H1 (cell line): ENCODE results near the gene PCDHGA1. TPM values are rescaled to one million over a fixed set of nuclear protein-coding genes. Genes with fewer than 3 reads are reported as not detected.

ENCODE experiments used
- CTCF ChIA-PET: fragments of 300-600 bp; sonication (Branson Sonifier 250); formaldehyde crosslinking; loops from one replicate; lab custom pipeline; 2021; ENCODE audit not compliant: partially characterized antibody; lab: Charles Lee
- POLR2A ChIA-PET: fragments of 300-600 bp; sonication (Branson Sonifier 250); formaldehyde crosslinking; loops from one replicate; lab custom pipeline; 2021; ENCODE audit warnings: inconsistent platforms; ENCODE audit not compliant: partially characterized antibody; lab: Charles Lee
- DNase-seq, 2 experiments: peaks; one replicate each; pipeline versions ENCODE4 v3.0.0 to v3.0.0-alpha.2; 2010 to 2022; ENCODE audit warnings: low spot score in 2 of 2, low read depth in 1 of 2, mixed read lengths in 1 of 2
- FAIRE-seq: peaks from 2 replicates; lab custom pipeline; 2011; peaks lifted over from hg19 to GRCh38; lab: Jason Lieb, UNC
- H2AFZ ChIP-seq: 2 replicates; pipeline ENCODE4 v1.8.1; 2012; ENCODE audit warnings: low read length, inconsistent platforms
- H2AK5ac ChIP-seq: 2 replicates; pipeline ENCODE4 v1.6.1; 2013; ENCODE audit warnings: low read depth, low read length
- H2BK120ac ChIP-seq: replicated peaks from 2 replicates; pipeline ENCODE3; 2013; ENCODE audit warnings: low read depth, low read length, inconsistent platforms
- H2BK12ac ChIP-seq: 2 replicates; pipeline ENCODE4 v1.6.1; 2013; ENCODE audit warnings: low read depth, low read length
- H2BK15ac ChIP-seq: 2 replicates; pipeline ENCODE4 v1.6.1; 2013; ENCODE audit warnings: low read length
- H2BK20ac ChIP-seq: 2 replicates; pipeline ENCODE4 v1.6.1; 2013; ENCODE audit warnings: low read length
- H2BK5ac ChIP-seq: 2 replicates; pipeline ENCODE4 v1.6.1; 2013; ENCODE audit warnings: low read depth, low read length
- H3K14ac ChIP-seq: 2 replicates; pipeline ENCODE4 v1.6.1; 2013; ENCODE audit warnings: inconsistent platforms; ENCODE audit not compliant: insufficient read length
- H3K18ac ChIP-seq: 2 replicates; pipeline ENCODE4 v1.6.1; 2013; ENCODE audit warnings: low read length; ENCODE audit errors: extremely low read depth
- H3K23ac ChIP-seq: 2 replicates; pipeline ENCODE4 v1.6.1; 2013; ENCODE audit warnings: inconsistent platforms; ENCODE audit not compliant: insufficient read length
- H3K23me2 ChIP-seq: 2 replicates; pipeline ENCODE4 v1.6.1; 2013; ENCODE audit warnings: low read depth, low read length
- H3K27ac ChIP-seq: 2 replicates; pipeline ENCODE4 v1.6.1; 2011; ENCODE audit warnings: low read depth, low read length, inconsistent platforms
- H3K27me3 ChIP-seq, 4 experiments: replicated peaks in 1 of 4; 1 replicate in 1 of 4; 2 replicates in 3 of 4; pipeline versions ENCODE4 v1.6.1 to v1.8.1; 2011 to 2013; ENCODE audit warnings: low read length in 3 of 4, mild to moderate bottlenecking in 3 of 4, inconsistent platforms in 2 of 4, mixed read lengths in 2 of 4, moderate library complexity in 1 of 4; ENCODE audit not compliant: control insufficient read depth in 3 of 4, insufficient read depth in 3 of 4; ENCODE audit errors: extremely low read depth in 1 of 4
- H3K36me3 ChIP-seq, 4 experiments: 2 replicates each; pipeline versions ENCODE4 v1.6.1 to v1.8.1; 2011 to 2013; ENCODE audit warnings: mild to moderate bottlenecking in 4 of 4, low read length in 3 of 4, moderate library complexity in 2 of 4, control low read depth in 1 of 4, inconsistent platforms in 1 of 4; ENCODE audit not compliant: insufficient read depth in 4 of 4, control insufficient read depth in 2 of 4
- H3K4ac ChIP-seq: replicated peaks from 2 replicates; pipeline ENCODE3; 2013; ENCODE audit warnings: low read length, low read depth, mixed read lengths, inconsistent platforms; ENCODE audit not compliant: insufficient read length
- H3K4me1 ChIP-seq, 4 experiments: replicated peaks in 1 of 4; 1 replicate in 1 of 4; 2 replicates in 3 of 4; pipeline versions ENCODE4 v1.6.1 to v1.8.1; 2011 to 2013; ENCODE audit warnings: low read length in 3 of 4, inconsistent platforms in 2 of 4, mixed read lengths in 1 of 4; ENCODE audit not compliant: insufficient read depth in 4 of 4, control insufficient read depth in 3 of 4
- H3K4me2 ChIP-seq, 2 experiments: 2 replicates each; pipeline versions ENCODE4 v1.6.1 to v1.8.1; 2011 to 2013; ENCODE audit warnings: low read depth in 2 of 2, low read length in 2 of 2, control low read depth in 1 of 2, inconsistent platforms in 1 of 2, mild to moderate bottlenecking in 1 of 2; ENCODE audit not compliant: insufficient read depth in 1 of 2
- H3K4me3 ChIP-seq, 4 experiments: fragments of 200-600, 300-600 bp in 1 of 4; sonication (generic), shearing (Covaris generic), sonication (Bioruptor Twin) in 1 of 4; 2 replicates each; pipeline versions ENCODE4 v1.5.1 to v1.8.1; 2011 to 2016; ENCODE audit warnings: low read length in 4 of 4, low read depth in 3 of 4, control low read depth in 2 of 4, inconsistent platforms in 2 of 4, mild to moderate bottlenecking in 2 of 4, mixed read lengths in 1 of 4, moderate library complexity in 1 of 4; ENCODE audit not compliant: insufficient read depth in 2 of 4; ENCODE audit errors: extremely low read depth in 1 of 4
- H3K56ac ChIP-seq: replicated peaks from 2 replicates; pipeline ENCODE3; 2013; ENCODE audit warnings: low read depth, mild to moderate bottlenecking, mixed read lengths, low read length, inconsistent platforms; ENCODE audit not compliant: insufficient read length
- H3K79me1 ChIP-seq: 2 replicates; pipeline ENCODE4 v1.6.1; 2013; ENCODE audit warnings: low read depth, low read length, control low read depth
- H3K79me2 ChIP-seq, 2 experiments: 2 replicates each; pipeline versions ENCODE4 v1.6.1 to v1.8.1; 2012 to 2013; ENCODE audit warnings: low read length in 2 of 2, mild to moderate bottlenecking in 2 of 2, inconsistent platforms in 1 of 2; ENCODE audit not compliant: insufficient read depth in 2 of 2, control insufficient read depth in 1 of 2
- H3K9ac ChIP-seq, 4 experiments: replicated peaks in 1 of 4; 1 replicate in 1 of 4; 2 replicates in 3 of 4; pipeline versions ENCODE4 v1.6.1 to v1.8.1; 2011 to 2013; ENCODE audit warnings: low read depth in 3 of 4, low read length in 3 of 4, control low read depth in 2 of 4, mild to moderate bottlenecking in 2 of 4, moderate library complexity in 2 of 4, inconsistent platforms in 1 of 4; ENCODE audit errors: extremely low read depth in 1 of 4
- H3K9me3 ChIP-seq, 2 experiments: 2 replicates each; pipeline versions ENCODE4 v1.6.1 to v1.8.1; 2012 to 2013; ENCODE audit warnings: mild to moderate bottlenecking in 2 of 2, moderate library complexity in 2 of 2, control low read depth in 1 of 2, inconsistent platforms in 1 of 2, low read depth in 1 of 2, low read length in 1 of 2, mixed read lengths in 1 of 2; ENCODE audit not compliant: insufficient read depth in 2 of 2
- H4K20me1 ChIP-seq, 2 experiments: replicated peaks in 1 of 2; 2 replicates each; pipeline versions ENCODE3 to v1.8.1; 2011 to 2013; ENCODE audit warnings: inconsistent platforms in 2 of 2, low read length in 2 of 2, mild to moderate bottlenecking in 1 of 2; ENCODE audit not compliant: insufficient read depth in 2 of 2, control insufficient read depth in 1 of 2
- H4K5ac ChIP-seq: 2 replicates; pipeline ENCODE4 v1.6.1; 2013; ENCODE audit warnings: low read length, low read depth, mixed read lengths, inconsistent platforms; ENCODE audit not compliant: insufficient read length
- H4K8ac ChIP-seq: 2 replicates; pipeline ENCODE4 v1.8.0; 2013; ENCODE audit warnings: mild to moderate bottlenecking, moderate library complexity, low read length, inconsistent platforms; ENCODE audit not compliant: insufficient read depth; ENCODE audit errors: extremely low read depth
- H4K91ac ChIP-seq: replicated peaks from 2 replicates; pipeline ENCODE3; 2013; ENCODE audit warnings: low read length, mixed read lengths, inconsistent platforms; ENCODE audit not compliant: insufficient read length
- POU5F1 ChIP-seq: IDR thresholded peaks from 2 replicates; pipeline ENCODE4 v1.6.1; 2011; ENCODE audit warnings: low read depth, mild to moderate bottlenecking, low read length, moderate library complexity
- RNF2 ChIP-seq: fragments of 200-900, 300-1000 bp; sonication (generic); IDR thresholded peaks from 2 replicates; pipeline ENCODE4 v1.7.1; 2016; ENCODE audit warnings: borderline replicate concordance, low read depth, mild to moderate bottlenecking, antibody characterized with exemption, low read length; ENCODE audit not compliant: poor library complexity, severe bottlenecking; ENCODE audit errors: missing control alignments
- WGBS, 2 experiments: shearing (Covaris generic) in 1 of 2; methylation state at CpG; one replicate each; pipeline versions ENCODE4 v1.1.6 to v1.1.7; 2013 to 2015; ENCODE audit warnings: low lambda C conversion rate in 2 of 2, mixed read lengths in 2 of 2, inconsistent platforms in 1 of 2, low coverage in 1 of 2, missing lambda C conversion rate in 1 of 2; ENCODE audit not compliant: insufficient replicate concordance in 2 of 2, insufficient coverage in 1 of 2, insufficient read length in 1 of 2; ENCODE audit errors: extremely low coverage in 1 of 2, missing lambda C conversion rate in 1 of 2; 5-methylcytosine and 5-hydroxymethylcytosine counted together
- polyA plus RNA-seq, 7 experiments: library from polyadenylated mRNA; depleted of rRNA in 3 of 7; stranded (reverse) in 5 of 7; unstranded in 2 of 7; fragments of >200 nt in 5 of 7; fragments of 200-250 nt in 2 of 7; gene quantifications; 1 replicate in 5 of 7; 2 replicates in 1 of 7; 4 replicates in 1 of 7; pipeline versions ENCODE4 v1.2.1 to v1.2.3, GENCODE V29; 2011 to 2013; ENCODE audit warnings: missing spikeins in 2 of 7, mixed read lengths in 2 of 7
- total RNA-seq: library from RNA; stranded (reverse); fragmentation: NEBNext Ultra II Directional; extraction: Animal tissue kit (Norgen Biotek cat#: 25700); gene quantifications from 2 replicates; pipeline ENCODE4 v1.2.1, GENCODE V29; 2021

PCDHGA1 gene
- total and polyA plus RNA-seq, 2 of the 8 experiments (the other 6 are each of a cell fraction or from before 2014, with no cell fraction given): 0.57 to 0.89 TPM

GRCh38 chr5:141419074-141419880 is 89.0 kb downstream of the PCDHGA1 start:
- Histone ChIP-seq H3K79me1 (no peaks in the 10 kb centered on the region), H3K23me2 (no peaks in the 10 kb centered on the region), H3K18ac (no peak overlapping the region), H3K9me3 (peaks cover 36 to 38% of the 10 kb centered on the region in 2 experiments), H3K4me1 (no peaks in the 10 kb centered on the region; a peak in 1 of 7 replicates), H3K56ac (no peak overlapping the region), H2AK5ac (no peak overlapping the region), H4K8ac (no peak overlapping the region), H2BK15ac (no peak overlapping the region), H3K79me2 (no peaks in the 10 kb centered on the region), H2AFZ (no peak overlapping the region), H2BK5ac (no peak overlapping the region), H3K4ac (no peak overlapping the region)
- FAIRE-seq (no peak), DNase-seq (no peak)
- CTCF ChIA-PET: interaction anchor here (0.9 to 23.3 kb wide), 21 partner anchors 9 to 284 kb away, joined by 3 to 1236 read pairs (median 14); partner anchors contain the start of genes PCDHB15, PCDHGA1, PCDHGA12 and PCDHGB3
- WGBS, 2 experiments: 94% methylated on average over 74 of the region's 74 CpGs; no CpG with 5 or more reads in 1 of the 2 experiments
- TF ChIP-seq POU5F1 (no peak), RNF2 (peak; percentile 34)
- TF ChIP-seq, all 59 proteins: peak for 1
- Histone ChIP-seq H4K5ac (no peak overlapping the region), H2BK120ac (no peak overlapping the region), H2BK20ac (no peak overlapping the region), H2BK12ac (0 out of 2 replicates have a peak overlapping the region, but pooled peaks have one; percentile 39), H3K9ac (no peak overlapping the region), H3K27ac (no peak overlapping the region), H3K14ac (no peak overlapping the region), H4K91ac (no peak overlapping the region), H3K4me2 (no peak overlapping the region), H3K23ac (no peak overlapping the region), H3K4me3 (no peak overlapping the region), H4K20me1 (no peaks in the 10 kb centered on the region), H3K27me3 (peaks cover 0 to 12% (median 6%) of the 10 kb centered on the region in 4 experiments; a peak in 4 of 7 replicates), H3K36me3 (peaks cover 0 to 27% (median 3%) of the 10 kb centered on the region in 4 experiments; a peak in 3 of 8 replicates)
- POLR2A ChIA-PET: interaction anchor here (0.6 kb wide), 1 partner anchor 1597 kb away, joined by 3 read pairs; no protein-coding TSS in a partner anchor
